GM18517 (cell line): ENCODE results near the gene BAZ1B.
"Not testable (repeated sequence)": the region's sequence is repeated elsewhere in the genome, so short reads cannot be mapped to it uniquely, and the experiment has no call there.

Experiments used
- ATAC-seq: cut with Tn5 transposase; IDR thresholded peaks from one replicate; pipeline ENCODE4 v1.9.1; 2021; ENCODE audit warnings: mild to moderate bottlenecking, moderate library complexity; ENCODE audit not compliant: unreplicated experiment

The BAZ1B gene

GRCh38 chr7:73504920-73505319, 17.2 kb downstream of the BAZ1B start:
- no peak for ATAC-seq

DNA sequence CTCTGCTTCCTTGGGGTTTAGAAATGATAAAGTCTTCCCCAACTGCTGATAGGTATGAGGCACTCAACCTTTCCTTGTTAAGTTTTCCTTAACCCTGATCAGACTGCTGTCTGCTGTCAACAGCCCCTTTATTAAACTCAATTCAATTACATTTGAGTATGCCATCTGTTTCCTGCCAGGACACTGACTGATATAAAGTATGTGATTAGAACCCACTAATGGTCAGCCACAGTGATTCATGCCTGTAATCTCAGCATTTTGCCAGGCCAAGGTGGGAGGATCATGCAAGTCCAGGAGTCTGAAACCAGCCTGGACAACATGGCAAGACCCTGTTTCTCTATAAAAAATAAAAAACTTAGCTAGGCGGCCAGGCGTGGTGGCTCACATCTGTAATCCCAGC, 18.1 kb downstream of the BAZ1B start:
- ATAC-seq: no peak

DNA sequence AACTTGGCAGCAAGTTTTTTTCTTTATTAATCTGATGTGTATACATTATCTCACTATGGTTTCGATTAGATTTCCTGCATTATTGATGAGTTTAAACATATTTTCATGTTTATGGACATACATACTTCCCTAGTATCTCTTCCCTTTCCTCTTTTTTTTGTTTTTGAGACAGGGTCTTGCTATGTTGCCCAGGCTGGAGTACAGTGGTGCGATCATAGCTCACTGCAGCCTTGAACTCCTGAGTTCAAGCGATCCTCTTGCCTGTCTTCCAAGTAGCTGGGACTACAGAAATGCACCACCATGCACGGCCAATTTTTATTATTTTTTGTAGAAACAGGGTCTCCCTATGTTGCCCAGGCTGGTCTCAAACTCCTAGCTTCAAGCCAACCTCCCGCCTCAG, 18.9 kb downstream of the BAZ1B start:
- ATAC-seq: no peak

GRCh38 chr7:73496626-73497025, 25.5 kb downstream of the BAZ1B start:
- no peak for ATAC-seq

DNA sequence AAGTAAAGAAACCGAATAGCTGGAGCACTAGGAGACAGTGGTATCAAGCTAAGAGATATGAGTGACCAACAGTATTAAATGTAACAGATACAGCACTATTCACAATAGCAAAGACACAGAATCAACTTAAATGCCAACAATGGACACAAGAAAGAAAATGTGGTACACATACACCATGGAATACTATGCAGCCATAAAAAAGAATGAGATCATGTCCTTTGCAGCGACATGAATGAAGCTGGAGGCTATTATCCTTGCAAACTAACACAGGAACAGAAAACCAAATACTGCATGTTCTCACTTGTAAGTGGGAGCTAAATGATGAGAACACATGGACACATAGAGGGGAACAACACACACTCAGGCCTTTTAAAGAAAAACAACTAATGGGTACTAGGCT, 26.6 kb downstream of the BAZ1B start:
- not testable (repeated sequence) for ATAC-seq

- no peak for ATAC-seq
Measured at GRCh38 chr7:73489976-73490375, 32.1 kb downstream of the BAZ1B start.

GRCh38 chr7:73487486-73487885, 34.6 kb downstream of the BAZ1B start:
- ATAC-seq: no peak

DNA sequence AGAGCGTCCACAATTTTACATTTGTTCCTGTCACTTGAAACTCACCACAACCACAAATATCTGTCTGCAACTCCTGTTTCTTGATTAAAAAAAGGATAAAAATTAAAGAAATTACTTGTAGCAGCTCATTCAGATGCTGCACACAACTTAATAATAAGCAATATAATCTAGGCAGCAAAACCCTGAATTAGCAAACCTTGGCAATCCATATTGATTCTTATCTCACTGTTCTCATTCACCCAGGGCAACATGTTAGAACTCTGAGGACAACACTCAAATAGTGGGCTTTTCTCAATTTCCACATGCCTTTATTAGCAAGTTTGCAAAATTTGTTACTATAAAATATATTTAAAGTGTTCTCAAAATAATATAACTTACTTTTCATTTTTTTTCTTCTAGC, 38.9 kb downstream of the BAZ1B start:
- no peak for ATAC-seq

DNA sequence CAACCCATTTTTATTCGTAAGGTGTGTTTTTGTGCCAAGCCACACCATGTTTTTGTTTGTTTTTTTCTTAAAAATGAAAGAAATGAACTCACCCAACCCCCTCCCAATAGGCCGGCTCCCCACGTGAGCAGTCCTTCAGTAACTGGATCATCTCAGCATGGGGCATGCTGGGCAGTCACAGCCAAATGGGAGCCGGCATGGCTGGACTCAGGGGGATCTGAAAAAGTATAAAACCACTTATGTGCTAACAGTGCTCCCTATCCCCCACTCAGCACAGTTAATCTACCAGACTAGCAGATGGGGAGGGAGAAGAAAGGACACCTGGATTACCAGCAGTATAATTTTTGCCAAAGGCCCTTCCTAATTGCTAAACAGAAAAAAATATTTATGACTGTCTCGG, 39.3 kb downstream of the BAZ1B start:
- no peak for ATAC-seq

DNA sequence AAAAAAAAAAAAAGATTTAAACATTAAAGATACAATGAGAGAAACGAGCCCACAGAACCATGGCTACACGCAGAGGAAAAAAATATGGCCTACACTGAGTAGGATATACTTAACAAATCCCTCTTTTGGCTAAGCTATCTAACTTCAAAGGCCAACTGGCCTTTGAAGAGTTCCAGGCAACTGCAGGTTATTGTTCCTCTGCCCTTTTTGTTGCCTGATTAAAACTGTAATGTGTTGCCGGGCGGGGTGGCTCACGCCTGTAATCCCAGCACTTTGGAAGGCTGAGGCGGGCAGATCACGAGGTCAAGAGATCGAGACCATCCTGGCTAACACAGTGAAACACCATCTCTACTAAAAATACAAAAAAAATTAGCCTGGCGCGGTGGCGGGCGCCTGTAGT, 40.6 kb downstream of the BAZ1B start:
- ATAC-seq: not testable (repeated sequence)

- no peak for ATAC-seq
Measured at GRCh38 chr7:73478549-73478948, 43.5 kb downstream of the BAZ1B start.

- ATAC-seq: no peak
Measured at GRCh38 chr7:73477376-73477775, 44.7 kb downstream of the BAZ1B start.

- no peak for ATAC-seq
Measured at GRCh38 chr7:73470208-73470607, 51.9 kb downstream of the BAZ1B start.

GRCh38 chr7:73467046-73467445, 55.0 kb downstream of the BAZ1B start:
- not testable (repeated sequence) for ATAC-seq

GRCh38 chr7:73466112-73466511, 56.0 kb downstream of the BAZ1B start:
- ATAC-seq: no peak

DNA sequence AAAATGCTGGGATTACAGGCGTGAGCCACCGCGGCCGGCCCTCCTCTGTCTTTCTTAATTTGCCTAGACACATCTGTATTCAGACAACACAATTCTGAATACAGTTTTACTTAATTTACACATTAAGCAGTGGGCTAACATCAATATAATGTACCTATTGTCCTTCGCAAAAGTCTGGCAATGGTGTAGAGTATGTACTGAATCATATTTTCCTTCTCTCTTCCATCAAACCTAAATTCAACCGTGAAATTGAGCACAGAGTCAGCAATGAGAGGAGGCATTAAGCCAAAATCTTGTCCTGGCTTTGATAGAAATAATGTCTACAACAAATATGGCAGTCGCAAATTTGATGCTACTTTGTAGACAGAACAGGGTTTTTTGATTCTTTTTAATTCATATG, 58.1 kb downstream of the BAZ1B start:
- no peak for ATAC-seq

DNA sequence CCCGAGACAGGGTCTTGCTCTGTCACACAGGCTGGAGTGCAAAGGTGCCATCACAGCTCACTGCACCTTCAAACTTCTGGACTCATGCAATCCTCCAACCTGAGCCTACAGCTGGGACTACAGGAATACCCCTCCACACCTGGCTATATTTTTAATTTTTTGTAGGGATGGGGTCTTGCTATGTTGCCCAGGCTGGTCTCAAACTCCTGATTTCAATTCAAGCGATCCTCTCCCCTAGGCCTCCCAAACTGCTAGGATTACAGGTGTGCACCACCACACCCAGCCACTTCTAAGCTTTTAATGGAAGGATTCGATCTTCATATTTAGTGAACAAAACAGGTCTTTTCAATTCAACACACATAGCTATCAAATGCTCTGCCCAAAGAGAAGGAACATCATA, 58.8 kb downstream of the BAZ1B start:
- ATAC-seq: no peak

DNA sequence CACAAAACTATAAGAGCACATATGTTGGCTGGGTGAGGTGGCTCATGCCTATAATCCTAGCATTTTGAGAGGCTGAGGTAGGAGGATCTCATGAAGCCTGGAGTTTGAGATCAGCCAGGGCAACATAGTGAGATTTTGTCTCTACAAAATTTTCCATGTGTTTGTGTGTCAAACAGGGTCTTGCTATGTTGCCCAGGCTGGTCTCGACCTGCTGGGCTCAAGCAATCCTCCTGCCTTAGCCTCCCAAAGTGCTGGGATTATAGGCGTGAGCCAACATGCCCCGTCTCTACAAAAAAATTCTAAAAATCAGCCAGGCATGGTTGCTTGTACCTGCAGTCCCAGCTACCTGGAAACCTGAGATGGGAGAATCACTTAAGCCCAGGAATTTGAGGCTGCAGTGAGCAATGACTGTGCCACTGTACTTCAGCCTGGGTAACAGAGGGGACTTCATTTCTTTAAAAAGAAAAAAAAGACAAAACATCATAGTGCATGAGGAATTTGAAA, 60.3 kb downstream of the BAZ1B start:
- ATAC-seq: no peak

GRCh38 chr7:73454424-73454823, 67.7 kb downstream of the BAZ1B start:
- no peak for ATAC-seq

DNA sequence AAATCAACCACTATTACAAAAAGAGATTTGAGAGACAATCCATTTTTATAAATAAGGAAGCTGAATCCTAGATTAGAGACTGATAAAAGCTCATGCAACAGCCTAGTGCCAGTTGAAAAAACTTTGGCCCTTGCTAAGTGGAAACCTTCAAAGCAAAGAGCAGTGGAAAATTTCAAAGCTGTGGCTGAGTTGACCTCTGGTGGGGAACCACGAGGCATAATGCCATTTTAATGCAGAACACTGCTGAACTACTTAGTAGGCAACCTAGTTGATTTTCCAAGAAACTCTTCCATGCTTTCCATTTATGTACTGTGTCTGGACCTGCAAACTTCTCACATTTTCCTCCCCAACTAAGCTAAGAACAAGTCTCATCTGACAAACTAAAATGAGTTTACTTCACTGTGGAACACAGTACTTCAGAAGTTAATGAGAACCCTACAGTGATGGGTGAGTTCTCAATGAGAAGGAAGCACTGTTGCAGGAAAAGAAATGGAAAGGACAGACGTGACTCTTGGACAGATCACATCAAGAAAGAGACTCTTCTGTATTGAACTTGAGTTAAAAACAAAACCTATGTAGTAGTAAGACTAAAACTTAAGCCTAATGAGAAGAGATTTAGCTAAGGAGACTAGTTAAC, 69.0 kb downstream of the BAZ1B start:
- ATAC-seq: no peak

GRCh38 chr7:73451780-73452398, 70.2 kb downstream of the BAZ1B start:
- no peak for ATAC-seq

DNA sequence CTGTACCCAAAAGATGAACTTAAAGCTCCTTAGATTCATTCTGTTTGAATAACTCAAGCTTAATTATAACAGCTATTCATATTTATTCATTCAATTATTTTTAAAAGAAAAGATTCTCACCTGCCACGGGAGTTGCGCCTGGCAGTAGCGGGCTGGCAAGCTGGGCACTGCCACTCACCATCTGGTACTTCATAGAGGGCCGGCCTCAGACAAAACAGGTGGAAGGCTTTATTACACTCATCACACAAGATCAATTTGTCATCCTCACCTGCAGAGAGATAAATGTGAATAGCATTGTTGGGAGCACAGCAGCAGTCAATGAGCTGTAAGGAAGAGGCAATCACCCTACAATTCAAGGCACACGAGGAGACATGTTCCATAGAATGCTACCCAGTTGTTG, 72.7 kb downstream of the BAZ1B start:
- no peak for ATAC-seq

- ATAC-seq: no peak
Measured at GRCh38 chr7:73448609-73449008, 73.5 kb downstream of the BAZ1B start.
